ENCODE measurements around the gene TMEM158. TPM values are rescaled to one million over a fixed set of nuclear protein-coding genes. Genes with fewer than 3 reads are reported as not detected.

Gene TMEM158
- polyA plus RNA-seq, 1 of the 3 experiments (the other 2 are of a cell fraction) = 76.4 TPM

DNA sequence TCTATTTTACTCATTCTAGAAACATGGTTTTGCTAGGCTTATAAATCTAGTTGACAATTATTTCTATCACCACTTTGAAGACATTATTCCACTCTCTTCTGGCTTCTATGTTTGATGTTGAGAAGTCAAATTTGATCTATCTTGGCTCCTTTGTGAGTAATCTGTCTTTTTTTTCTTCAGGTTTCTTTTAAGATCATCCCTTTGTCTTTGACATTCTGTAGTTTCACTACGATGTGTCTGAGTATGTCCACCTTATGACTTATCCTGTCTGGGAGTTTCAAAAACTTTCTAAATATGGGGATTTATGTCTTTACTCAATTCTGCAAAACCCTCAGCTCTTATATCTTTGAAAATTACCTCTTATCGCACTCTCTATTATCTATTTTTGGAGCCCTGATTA lies 41.0 kb upstream of the TMEM158 start:
- Histone ChIP-seq H3K36me3 (replicated peaks in 1 of 2; ENCODE audit: control insufficient read depth in 1 of 2, insufficient read depth in 2 of 2, low read length in 1 of 2) (no peaks in the 10 kb centered on the region), H3K79me2 (ENCODE audit: insufficient read depth) (no peaks in the 10 kb centered on the region), H4K20me1 (ENCODE audit: insufficient read depth) (no peaks in the 10 kb centered on the region), H3K9me3 (no peaks in the 10 kb centered on the region), H3K27ac (ENCODE audit: low read depth in 2 of 2, low read length in 1 of 2) (no peak overlapping the region), H3K9ac (no peak overlapping the region), H3F3A (replicated peaks; ENCODE audit: insufficient read depth) (no peaks in the 10 kb centered on the region), H3K9me2 (no peaks in the 10 kb centered on the region), H3K4me1 (ENCODE audit: control insufficient read depth in 1 of 2, insufficient read depth in 2 of 2, low read depth in 1 of 2, low read length in 1 of 2) (no peaks in the 10 kb centered on the region), H3K4me3 (ENCODE audit: low read depth in 2 of 2, low read length in 1 of 2) (no peak overlapping the region), H2AFZ (ENCODE audit: low read depth) (no peak overlapping the region), H3K27me3 (ENCODE audit: insufficient read depth) (no peaks in the 10 kb centered on the region), H3K4me2 (no peak overlapping the region)
- no peak for DNase-seq
- TF ChIP-seq SMC3 (IDR thresholded peaks at IDR 0.05; ENCODE audit: low read depth, low read length) (no peak), TAF1 (IDR thresholded peaks at IDR 0.05; ENCODE audit: borderline replicate concordance, low read depth, low read length) (no peak), USF2 (IDR thresholded peaks at IDR 0.05; ENCODE audit: borderline replicate concordance, low read depth, low read length) (no peak), CHD2 (IDR thresholded peaks at IDR 0.05; ENCODE audit: low read length, partially characterized antibody) (no peak), RFX5 (IDR thresholded peaks at IDR 0.05; ENCODE audit: low read length) (no peak), FOXJ3 (CRISPR knock-in tag; IDR thresholded peaks at IDR 0.05) (no peak), RAD21 (IDR thresholded peaks at IDR 0.05; ENCODE audit: low read length) (no peak), ELF1 (IDR thresholded peaks at IDR 0.05) (no peak), TEAD4 (IDR thresholded peaks at IDR 0.05; ENCODE audit: borderline replicate concordance, insufficient read depth) (no peak), FOXM1 (IDR thresholded peaks at IDR 0.05; ENCODE audit: low read depth) (no peak)
- TF ChIP-seq, protein P1, sequence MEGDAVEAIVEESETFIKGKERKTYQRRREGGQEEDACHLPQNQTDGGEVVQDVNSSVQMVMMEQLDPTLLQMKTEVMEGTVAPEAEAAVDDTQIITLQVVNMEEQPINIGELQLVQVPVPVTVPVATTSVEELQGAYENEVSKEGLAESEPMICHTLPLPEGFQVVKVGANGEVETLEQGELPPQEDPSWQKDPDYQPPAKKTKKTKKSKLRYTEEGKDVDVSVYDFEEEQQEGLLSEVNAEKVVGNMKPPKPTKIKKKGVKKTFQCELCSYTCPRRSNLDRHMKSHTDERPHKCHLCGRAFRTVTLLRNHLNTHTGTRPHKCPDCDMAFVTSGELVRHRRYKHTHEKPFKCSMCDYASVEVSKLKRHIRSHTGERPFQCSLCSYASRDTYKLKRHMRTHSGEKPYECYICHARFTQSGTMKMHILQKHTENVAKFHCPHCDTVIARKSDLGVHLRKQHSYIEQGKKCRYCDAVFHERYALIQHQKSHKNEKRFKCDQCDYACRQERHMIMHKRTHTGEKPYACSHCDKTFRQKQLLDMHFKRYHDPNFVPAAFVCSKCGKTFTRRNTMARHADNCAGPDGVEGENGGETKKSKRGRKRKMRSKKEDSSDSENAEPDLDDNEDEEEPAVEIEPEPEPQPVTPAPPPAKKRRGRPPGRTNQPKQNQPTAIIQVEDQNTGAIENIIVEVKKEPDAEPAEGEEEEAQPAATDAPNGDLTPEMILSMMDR (IDR thresholded peaks at IDR 0.05) = no peak
- TF ChIP-seq, protein P2, sequence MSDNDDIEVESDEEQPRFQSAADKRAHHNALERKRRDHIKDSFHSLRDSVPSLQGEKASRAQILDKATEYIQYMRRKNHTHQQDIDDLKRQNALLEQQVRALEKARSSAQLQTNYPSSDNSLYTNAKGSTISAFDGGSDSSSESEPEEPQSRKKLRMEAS (IDR thresholded peaks at IDR 0.05; ENCODE audit: low read depth) = no peak
- WGBS (ENCODE audit: low lambda C conversion rate) = 59% methylated on average over 2 of the region's 2 CpGs
- ChIA-PET POLR2A (no interaction called here), CTCF (no interaction called here)

DNA sequence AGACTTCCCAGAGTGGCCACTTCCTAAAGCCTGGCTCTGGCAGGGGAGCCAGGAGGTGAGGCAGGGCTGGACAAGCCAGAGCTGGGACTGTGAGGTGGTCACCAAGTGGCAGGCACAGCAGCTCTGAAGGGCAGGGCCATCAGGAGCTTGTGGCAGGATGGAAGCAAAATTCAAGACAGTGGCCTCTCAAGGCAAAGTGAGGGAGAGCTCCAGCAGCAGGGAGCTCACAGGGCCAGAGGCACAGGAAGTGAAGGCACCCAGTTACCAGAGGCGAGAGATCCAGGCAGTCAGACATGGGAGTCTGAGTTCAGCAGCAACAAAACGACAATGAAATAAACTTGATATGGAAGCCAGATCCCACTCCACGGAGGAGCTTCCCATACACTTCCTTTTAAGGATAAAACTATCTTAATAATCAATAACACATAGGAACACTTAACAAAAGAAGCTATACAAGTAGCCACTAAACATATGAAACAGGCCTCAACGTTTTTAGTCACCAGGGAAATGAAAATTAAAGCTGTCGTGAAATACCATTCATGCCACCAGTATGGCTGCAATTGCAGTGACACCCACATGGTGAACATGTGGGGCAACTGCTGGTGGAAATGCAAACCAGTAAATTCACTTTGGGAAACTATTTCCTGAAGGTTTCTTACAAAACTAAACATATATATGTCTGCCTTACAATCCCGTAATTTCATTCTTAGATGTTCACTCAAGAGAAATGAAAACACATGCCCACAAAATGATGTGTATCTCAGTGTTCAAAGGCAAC lies 35.4 kb upstream of the TMEM158 start:
- Histone ChIP-seq H3K79me2 (ENCODE audit: insufficient read depth) (no peaks in the 10 kb centered on the region), H3K27ac (ENCODE audit: low read depth in 2 of 2, low read length in 1 of 2) (no peak overlapping the region), H4K20me1 (ENCODE audit: insufficient read depth) (no peaks in the 10 kb centered on the region), H3K27me3 (ENCODE audit: insufficient read depth) (no peaks in the 10 kb centered on the region; the same call in 1 of the 2 replicates), H3K9me3 (no peaks in the 10 kb centered on the region), H3F3A (replicated peaks; ENCODE audit: insufficient read depth) (no peaks in the 10 kb centered on the region), H3K9ac (no peak overlapping the region), H3K4me2 (no peak overlapping the region), H3K9me2 (no peaks in the 10 kb centered on the region), H3K4me1 (ENCODE audit: control insufficient read depth in 1 of 2, insufficient read depth in 2 of 2, low read depth in 1 of 2, low read length in 1 of 2) (peaks cover 0 to 4% of the 10 kb centered on the region in 2 experiments; a peak in 1 of 4 replicates), H2AFZ (ENCODE audit: low read depth) (no peak overlapping the region), H3K4me3 (ENCODE audit: low read depth in 2 of 2, low read length in 1 of 2) (no peak overlapping the region), H3K36me3 (replicated peaks in 1 of 2; ENCODE audit: control insufficient read depth in 1 of 2, insufficient read depth in 2 of 2, low read length in 1 of 2) (no peaks in the 10 kb centered on the region)
- ChIA-PET POLR2A (no interaction called here), CTCF (interaction anchor here (0.7 to 1.5 kb wide), 6 partner anchors 13 to 220 kb away, joined by 3 read pairs; no protein-coding TSS in a partner anchor)
- 68% methylated on average over 6 of the region's 6 CpGs for WGBS (ENCODE audit: low lambda C conversion rate)
- TF ChIP-seq GATA2 (CRISPR knock-in tag; IDR thresholded peaks at IDR 0.05) = no peak
- no peak for DNase-seq

All from SK-N-SH (cell line).